K562 (cell line): ENCODE measurements around the gene TMEM247. TPM values are rescaled to one million over a fixed set of nuclear protein-coding genes. Genes with fewer than 3 reads are reported as not detected.

ENCODE experiments used
- ATAC-seq: fragments of 200-7000 bp; cut with Tn5 transposase; 3 replicates; pipeline ENCODE4 v1.9.1; 2020; ENCODE audit warnings: moderate library complexity
- BruUV-seq: library from RNA; stranded (reverse); fragments of 400-500 nt; replicated peaks from 2 replicates; lab custom pipeline; 2021; lab: Mats Ljungman, UMichigan
- CTCF ChIA-PET: fragments of 300-600 bp; formaldehyde crosslinking; extraction: SDS; loops from one replicate; lab custom pipeline; 2021; ENCODE audit warnings: low intra/inter-chr PET ratio; lab: Yijun Ruan, JAX
- POLR2A ChIA-PET: fragments of 300-600, 350-650 bp; sonication (Branson Sonifier 250); formaldehyde crosslinking; extraction: SDS; loops from one replicate; lab custom pipeline; 2021; ENCODE audit warnings: antibody characterized with exemption, inconsistent platforms; lab: Yijun Ruan, JAX
- DNase-seq, 4 experiments: peaks; one replicate each; pipeline versions ENCODE4 v3.0.0 to v3.0.0-alpha.2; 2011 to 2018; ENCODE audit warnings: low spot score in 3 of 4, mixed read lengths in 3 of 4; ENCODE audit errors: extremely low read depth in 1 of 4
- FAIRE-seq: peaks from 2 replicates; lab custom pipeline; 2011; peaks lifted over from hg19 to GRCh38; lab: Jason Lieb, UNC
- H2AFZ ChIP-seq: 2 replicates; pipeline ENCODE4 v1.6.0; 2011; ENCODE audit warnings: low read depth, low read length, control low read depth, inconsistent platforms
- H3K27ac ChIP-seq: fragments of 200-600 bp; 3 replicates; pipeline ENCODE4 v1.8.0; 2011; ENCODE audit warnings: low read depth, mild to moderate bottlenecking, control low read depth, inconsistent platforms, low read length, moderate library complexity, mixed read lengths; ENCODE audit errors: extremely low read depth
- H3K27me3 ChIP-seq, 2 experiments: fragments of 300-600 bp in 1 of 2; 2 replicates in 1 of 2; 3 replicates in 1 of 2; pipeline versions ENCODE4 v1.6.0 to v1.8.0; 2011; ENCODE audit warnings: inconsistent platforms in 2 of 2, low read length in 2 of 2, mild to moderate bottlenecking in 1 of 2, mixed read lengths in 1 of 2, moderate library complexity in 1 of 2; ENCODE audit not compliant: control insufficient read depth in 2 of 2, insufficient read depth in 2 of 2
- H3K36me3 ChIP-seq: fragments of 300-600 bp; 3 replicates; pipeline ENCODE4 v1.8.0; 2011; ENCODE audit warnings: mild to moderate bottlenecking, low read length, inconsistent platforms; ENCODE audit not compliant: control insufficient read depth, insufficient read depth
- H3K4me1 ChIP-seq, 2 experiments: fragments of 200-600 bp in 1 of 2; replicated peaks in 1 of 2; 2 replicates in 1 of 2; 3 replicates in 1 of 2; pipeline versions ENCODE4 v1.5.1 to v1.8.0; 2011; ENCODE audit warnings: inconsistent platforms in 2 of 2, low read length in 2 of 2, mild to moderate bottlenecking in 1 of 2, mixed read lengths in 1 of 2, moderate library complexity in 1 of 2; ENCODE audit not compliant: control insufficient read depth in 2 of 2, insufficient read depth in 2 of 2
- H3K4me2 ChIP-seq: 2 replicates; pipeline ENCODE4 v1.6.1; 2011; ENCODE audit warnings: low read length, control low read depth, inconsistent platforms, mixed read lengths; ENCODE audit not compliant: insufficient read depth
- H3K4me3 ChIP-seq: fragments of 200-600 bp; sonication (generic), shearing (Covaris generic); 2 replicates; pipeline ENCODE4 v1.5.1; 2016; ENCODE audit warnings: control low read depth, inconsistent platforms
- H3K79me2 ChIP-seq: fragments of 200-600 bp; 3 replicates; pipeline ENCODE4 v1.8.0; 2011; ENCODE audit warnings: low read length, inconsistent platforms; ENCODE audit not compliant: control insufficient read depth, insufficient read depth
- H3K9ac ChIP-seq, 2 experiments: 2 replicates each; pipeline versions ENCODE4 v1.6.0 to v1.6.1; 2011; ENCODE audit warnings: low read depth in 2 of 2, low read length in 2 of 2, control low read depth in 1 of 2, inconsistent platforms in 1 of 2, mild to moderate bottlenecking in 1 of 2, mixed read lengths in 1 of 2; ENCODE audit not compliant: insufficient read depth in 1 of 2
- H3K9me1 ChIP-seq: one replicate; pipeline ENCODE4 v1.6.0; 2011; ENCODE audit warnings: inconsistent platforms, mild to moderate bottlenecking, low read length, moderate library complexity; ENCODE audit not compliant: control insufficient read depth, insufficient read depth
- H3K9me3 ChIP-seq: replicated peaks from 2 replicates; pipeline ENCODE4 v1.5.1; 2011; ENCODE audit warnings: low read depth, low read length, inconsistent platforms; ENCODE audit not compliant: control insufficient read depth, insufficient read depth
- H4K20me1 ChIP-seq: replicated peaks from 2 replicates; pipeline ENCODE4 v1.6.1; 2011; ENCODE audit warnings: low read length, inconsistent platforms, mixed read lengths; ENCODE audit not compliant: control insufficient read depth, insufficient read depth
- BRD9 ChIP-seq: fragments of 450-650 bp; IDR thresholded peaks from 2 replicates; pipeline ENCODE4 v1.6.1; 2018; ENCODE audit warnings: low read depth; ENCODE audit not compliant: partially characterized antibody
- CBFA2T2 ChIP-seq: fragments of 450-650 bp; conservative IDR thresholded peaks from 2 replicates; pipeline ENCODE4 v1.6.1; 2017; ENCODE audit warnings: mild to moderate bottlenecking
- CCAR2 ChIP-seq: fragments of 200-400 bp; formaldehyde crosslinking; IDR thresholded peaks from 2 replicates; pipeline ENCODE4 v1.6.1; 2017; ENCODE audit warnings: mild to moderate bottlenecking, low read depth, low read length
- DNMT1 ChIP-seq: fragments of 450-650 bp; IDR thresholded peaks from 2 replicates; pipeline ENCODE4 v1.6.1; 2016; ENCODE audit warnings: antibody characterized with exemption, mild to moderate bottlenecking
- HIVEP1 ChIP-seq: fragments of 250-450 bp; sonication (Bioruptor Pico); IDR thresholded peaks from 2 replicates; pipeline ENCODE4 v1.4.0; 2020; ENCODE audit warnings: mild to moderate bottlenecking
- MEIS2 ChIP-seq: fragments of 450-650 bp; IDR thresholded peaks from 2 replicates; pipeline ENCODE4 v1.6.1; 2014; ENCODE audit warnings: mild to moderate bottlenecking; ENCODE audit not compliant: partially characterized antibody
- PHB ChIP-seq: fragments of 250-450 bp; sonication (Bioruptor Pico); IDR thresholded peaks from 2 replicates; pipeline ENCODE4 v1.5.0; 2021
- STAT5B ChIP-seq: fragments of 250-450 bp; sonication (Bioruptor Pico); IDR thresholded peaks from 2 replicates; pipeline ENCODE4 v1.8.0; 2021; ENCODE audit warnings: mild to moderate bottlenecking, inconsistent platforms
- ZNF311 ChIP-seq: fragments of 250-450 bp; sonication (Bioruptor Pico); IDR thresholded peaks from 2 replicates; pipeline ENCODE4 v1.4.0; 2020; ENCODE audit warnings: mild to moderate bottlenecking, moderate library complexity
- ZNF584 ChIP-seq: fragments of 200-800 bp; sonication (Bioruptor generic); IDR thresholded peaks from 2 replicates; pipeline ENCODE4 v1.6.1; 2016; ENCODE audit warnings: low read depth, mild to moderate bottlenecking, missing genetic modification characterization, missing compliant biosample characterization
- in situ Hi-C: fragments of 300-500 bp; cut with MboI; formaldehyde crosslinking; loops from 4 replicates; pipeline ENCODE4 v1.15.0; 2018; ENCODE audit warnings: inconsistent platforms, mixed read lengths
- intact Hi-C: fragments of 100-400 bp; cut with micrococcal nuclease; formaldehyde crosslinking; loops from 2 replicates; pipeline ENCODE4 v1.14.2; 2022
- polyA plus RNA-seq, 8 experiments: library from polyadenylated mRNA; depleted of rRNA in 4 of 8; stranded (reverse) in 5 of 8; unstranded in 3 of 8; fragments of >200 nt; fragmentation: Nextera tagmentation in 2 of 8; fragmentation: Illumina TruSeq in 1 of 8; extraction: Ambion mirVana in 2 of 8; extraction: Trizol in 1 of 8; gene quantifications; 2 replicates each; pipeline versions ENCODE4 v1.2.1 to v1.2.3, GENCODE V29; 2011 to 2014; ENCODE audit warnings: inconsistent platforms in 1 of 8, missing spikeins in 1 of 8
- total RNA-seq, 7 experiments: library from RNA; depleted of rRNA in 6 of 7; stranded (reverse); fragments of >200 nt in 6 of 7; fragmentation: Illumina TruSeq in 2 of 7; extraction: Trizol in 2 of 7; gene quantifications; 2 replicates each; pipeline versions ENCODE4 v1.2.1 to v1.2.3, GENCODE V29; 2011 to 2021; ENCODE audit warnings: low replicate concordance in 1 of 7
- TF ChIP-seq, protein P1 (sequence below): fragments of 450-650 bp; formaldehyde crosslinking; IDR thresholded peaks from 2 replicates; pipeline ENCODE4 v1.4.0; 2022; ENCODE audit warnings: mild to moderate bottlenecking, moderate library complexity
- TF ChIP-seq, protein P2 (sequence below), 2 experiments: fragments of 200-800 bp in 1 of 2; sonication (Bioruptor generic) in 1 of 2; sonication (generic) in 1 of 2; formaldehyde crosslinking in 1 of 2; IDR thresholded peaks in 1 of 2; conservative IDR thresholded peaks in 1 of 2; 2 replicates each; pipeline versions ENCODE4 v1.5.0 to v1.6.1; 2016 to 2020; ENCODE audit warnings: missing compliant biosample characterization in 1 of 2, missing genetic modification characterization in 1 of 2, missing genetic modification reagents in 1 of 2

TMEM247 gene
- total and polyA plus RNA-seq, 9 of the 15 experiments (the other 6 are each of a cell fraction or from before 2014, with no cell fraction given), result 0.24 to 4.7 (median 3.1) TPM

DNA sequence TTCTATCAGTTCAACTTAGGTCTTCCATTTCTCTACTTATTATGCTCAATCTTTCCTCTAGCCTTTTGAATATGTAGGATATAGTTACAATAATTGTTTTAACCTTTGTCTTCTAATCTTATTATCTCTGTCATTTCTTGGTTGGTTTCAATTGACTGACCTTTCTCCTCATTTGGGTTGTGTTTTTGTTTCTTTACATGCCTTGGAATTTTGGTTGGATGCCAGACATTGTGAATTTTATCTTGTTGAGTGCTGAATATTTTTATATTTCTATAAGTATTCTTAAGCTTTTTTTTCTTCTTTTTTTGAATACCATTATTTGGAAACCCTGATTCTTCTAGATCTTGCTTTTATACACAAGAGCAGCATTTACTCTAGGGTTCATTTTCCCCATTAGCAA lies 30.7 kb upstream of the TMEM247 start:
- no peaks in the 10 kb centered on the region for H3K9me3 ChIP-seq
- DNase-seq (no peak), ATAC-seq (no peak), FAIRE-seq (no peak)
- no peaks in the 10 kb centered on the region for H3K9me1 ChIP-seq
- no peaks in the 10 kb centered on the region for H3K27me3 ChIP-seq
- H3K4me1 ChIP-seq, result no peaks in the 10 kb centered on the region
- peaks cover 10% of the 10 kb centered on the region; the same call in 1 of the 3 replicates for H3K79me2 ChIP-seq
- POLR2A ChIA-PET, result no interaction called here
- peaks cover 7% of the 10 kb centered on the region; the same call in 2 of the 3 replicates for H3K36me3 ChIP-seq
- H2AFZ ChIP-seq, result no peak overlapping the region
- no peaks in the 10 kb centered on the region; the same call in 1 of the 2 replicates for H4K20me1 ChIP-seq
- BruUV-seq, result no TSS peak
- H3K4me3 ChIP-seq, result no peak overlapping the region
- no peak overlapping the region for H3K27ac ChIP-seq
- no peak overlapping the region for H3K4me2 ChIP-seq
- CTCF ChIA-PET, result no interaction called here
- no peak overlapping the region for H3K9ac ChIP-seq
- in situ Hi-C loops, result no loop called here
- intact Hi-C loops, result no loop called here
- TF ChIP-seq BRD9, result no peak
- no peak for TF ChIP-seq ZNF311 (CRISPR knock-in tag)
- TF ChIP-seq DNMT1, result no peak
- no peak for TF ChIP-seq HIVEP1 (CRISPR knock-in tag)
- no peak for TF ChIP-seq PHB (CRISPR knock-in tag)
- TF ChIP-seq, protein P1, sequence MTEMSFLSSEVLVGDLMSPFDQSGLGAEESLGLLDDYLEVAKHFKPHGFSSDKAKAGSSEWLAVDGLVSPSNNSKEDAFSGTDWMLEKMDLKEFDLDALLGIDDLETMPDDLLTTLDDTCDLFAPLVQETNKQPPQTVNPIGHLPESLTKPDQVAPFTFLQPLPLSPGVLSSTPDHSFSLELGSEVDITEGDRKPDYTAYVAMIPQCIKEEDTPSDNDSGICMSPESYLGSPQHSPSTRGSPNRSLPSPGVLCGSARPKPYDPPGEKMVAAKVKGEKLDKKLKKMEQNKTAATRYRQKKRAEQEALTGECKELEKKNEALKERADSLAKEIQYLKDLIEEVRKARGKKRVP (CRISPR knock-in tag), result no peak
- no peak for TF ChIP-seq STAT5B (CRISPR knock-in tag)
- TF ChIP-seq CBFA2T2, result no peak
- TF ChIP-seq ZNF584 (CRISPR knock-in tag), result no peak
- TF ChIP-seq CCAR2, result no peak
- no peak for TF ChIP-seq MEIS2
- TF ChIP-seq, protein P2, sequence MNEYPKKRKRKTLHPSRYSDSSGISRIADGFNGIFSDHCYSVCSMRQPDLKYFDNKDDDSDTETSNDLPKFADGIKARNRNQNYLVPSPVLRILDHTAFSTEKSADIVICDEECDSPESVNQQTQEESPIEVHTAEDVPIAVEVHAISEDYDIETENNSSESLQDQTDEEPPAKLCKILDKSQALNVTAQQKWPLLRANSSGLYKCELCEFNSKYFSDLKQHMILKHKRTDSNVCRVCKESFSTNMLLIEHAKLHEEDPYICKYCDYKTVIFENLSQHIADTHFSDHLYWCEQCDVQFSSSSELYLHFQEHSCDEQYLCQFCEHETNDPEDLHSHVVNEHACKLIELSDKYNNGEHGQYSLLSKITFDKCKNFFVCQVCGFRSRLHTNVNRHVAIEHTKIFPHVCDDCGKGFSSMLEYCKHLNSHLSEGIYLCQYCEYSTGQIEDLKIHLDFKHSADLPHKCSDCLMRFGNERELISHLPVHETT (CRISPR knock-in tag; conservative IDR thresholded peaks at IDR 0.05 in 1 of 2, IDR thresholded peaks at IDR 0.05 in 1 of 2), result no peak
